Measurements from ENCODE around the gene KRTAP1-4. TPM values are rescaled to one million over a fixed set of nuclear protein-coding genes. Genes with fewer than 3 reads are reported as not detected.
"Not testable (repeated sequence)": the region's sequence is repeated elsewhere in the genome, so short reads cannot be mapped to it uniquely, and the experiment has no call there.

Gene KRTAP1-4
- total RNA-seq, 2 donors from 2014 or later = not detected

DNA sequence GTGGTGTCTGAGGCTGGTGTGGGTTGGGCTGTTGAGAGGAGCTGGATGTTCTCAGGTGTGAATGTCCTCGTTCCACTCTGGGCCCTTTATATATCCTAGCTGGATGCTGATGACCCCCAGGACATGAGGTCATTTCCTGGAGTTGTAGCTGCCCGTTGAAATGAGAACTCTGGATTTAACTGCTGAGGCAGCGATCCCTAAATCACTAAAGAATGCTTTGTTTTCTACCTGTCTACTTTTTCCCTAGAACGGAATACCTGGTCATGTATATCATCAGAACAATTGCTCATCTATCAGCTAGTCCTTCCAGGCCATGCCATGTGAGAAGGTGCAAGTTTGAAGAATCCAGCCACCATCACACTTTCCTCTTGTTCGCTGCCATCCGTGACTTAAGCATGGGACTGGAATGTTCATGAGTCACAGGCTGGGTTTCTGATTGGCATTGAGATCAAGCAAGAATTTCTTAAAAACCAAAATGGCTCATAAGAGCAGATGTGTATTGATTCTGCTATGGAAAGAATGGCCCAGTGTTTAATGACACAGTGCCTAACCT, 30.1 kb upstream of the KRTAP1-4 start, which contains the start of gene KRTAP2-3:
TSS of gene KRTAP2-3 (minus strand) at position 63 of the 553 bp plus-strand sequence. CDS start 64 bp downstream, outside the sequence.
- Histone ChIP-seq H3K36me3 (no peaks in the 10 kb centered on the region), H3K4me1 (no peaks in the 10 kb centered on the region), H3K27ac (no peak within 1 kb of the TSS), H3K27me3 (no peaks in the 10 kb centered on the region), H3K9me3 (peaks cover 0 to 8% of the 10 kb centered on the region in 2 donors), H3K4me3 (no peak within 1 kb of the TSS)
- TF ChIP-seq, protein P1, sequence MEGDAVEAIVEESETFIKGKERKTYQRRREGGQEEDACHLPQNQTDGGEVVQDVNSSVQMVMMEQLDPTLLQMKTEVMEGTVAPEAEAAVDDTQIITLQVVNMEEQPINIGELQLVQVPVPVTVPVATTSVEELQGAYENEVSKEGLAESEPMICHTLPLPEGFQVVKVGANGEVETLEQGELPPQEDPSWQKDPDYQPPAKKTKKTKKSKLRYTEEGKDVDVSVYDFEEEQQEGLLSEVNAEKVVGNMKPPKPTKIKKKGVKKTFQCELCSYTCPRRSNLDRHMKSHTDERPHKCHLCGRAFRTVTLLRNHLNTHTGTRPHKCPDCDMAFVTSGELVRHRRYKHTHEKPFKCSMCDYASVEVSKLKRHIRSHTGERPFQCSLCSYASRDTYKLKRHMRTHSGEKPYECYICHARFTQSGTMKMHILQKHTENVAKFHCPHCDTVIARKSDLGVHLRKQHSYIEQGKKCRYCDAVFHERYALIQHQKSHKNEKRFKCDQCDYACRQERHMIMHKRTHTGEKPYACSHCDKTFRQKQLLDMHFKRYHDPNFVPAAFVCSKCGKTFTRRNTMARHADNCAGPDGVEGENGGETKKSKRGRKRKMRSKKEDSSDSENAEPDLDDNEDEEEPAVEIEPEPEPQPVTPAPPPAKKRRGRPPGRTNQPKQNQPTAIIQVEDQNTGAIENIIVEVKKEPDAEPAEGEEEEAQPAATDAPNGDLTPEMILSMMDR (IDR thresholded peaks at IDR 0.05) = no peak
- no peak for DNase-seq (ENCODE audit: low spot score)

DNA sequence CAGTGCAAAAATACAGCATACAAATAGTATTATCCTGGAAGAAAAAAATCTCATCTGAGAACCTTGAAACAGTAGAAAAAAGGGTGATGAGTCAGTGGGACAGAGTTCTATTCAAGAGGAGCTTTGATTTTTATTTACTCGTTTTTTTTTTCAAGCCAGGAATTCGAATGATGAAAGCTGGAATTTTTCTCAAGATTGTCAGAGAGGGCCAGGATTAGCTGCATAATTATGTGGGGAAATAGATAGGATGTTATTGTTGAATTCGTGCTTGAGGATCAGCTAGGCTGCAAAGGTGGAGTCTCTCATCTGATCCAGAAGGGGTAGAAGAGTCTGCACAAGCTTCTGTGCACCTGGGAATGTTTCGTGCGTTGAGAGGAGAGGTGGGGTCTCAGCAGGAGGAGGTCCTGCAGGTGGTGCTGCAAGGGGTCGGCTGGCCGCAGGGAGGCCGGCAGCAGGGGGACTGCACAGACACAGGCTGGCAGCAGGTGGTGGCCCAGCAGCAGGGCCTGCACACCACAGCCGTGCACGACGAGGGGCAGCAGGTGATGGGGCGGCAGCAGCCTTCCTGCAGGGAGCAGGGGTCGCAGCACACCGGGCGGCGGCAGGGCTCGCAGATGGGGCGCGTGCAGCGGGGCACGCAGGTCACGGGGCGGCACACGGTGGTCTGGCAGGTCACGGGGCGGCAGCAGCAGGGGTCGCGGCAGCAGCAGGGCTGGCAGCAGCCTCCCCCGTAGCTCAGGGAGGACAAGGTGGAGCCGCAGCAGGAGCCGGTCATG, 29.5 kb upstream of the KRTAP1-4 start:
- H3K27ac ChIP-seq; H3K27me3 ChIP-seq; H3K4me1 ChIP-seq; H3K4me3 ChIP-seq; DNase-seq (ENCODE audit: low spot score); H3K36me3 ChIP-seq; H3K9me3 ChIP-seq: not testable (repeated sequence)

GRCh38 chr17:41058741-41059140, 28.7 kb upstream of the KRTAP1-4 start:
- TF ChIP-seq, protein P1 (IDR thresholded peaks at IDR 0.05) = no peak
- no peaks in the 10 kb centered on the region for H3K27me3 ChIP-seq
- H3K4me1 ChIP-seq = no peaks in the 10 kb centered on the region
- H3K4me3 ChIP-seq = no peak overlapping the region
- no peak overlapping the region for H3K27ac ChIP-seq
- no peak for DNase-seq (ENCODE audit: low spot score)
- H3K36me3 ChIP-seq = no peaks in the 10 kb centered on the region
- H3K9me3 ChIP-seq = peaks cover 0 to 9% of the 10 kb centered on the region in 2 donors

- Histone ChIP-seq H3K4me1 (no peaks in the 10 kb centered on the region), H3K36me3 (no peaks in the 10 kb centered on the region), H3K9me3 (peaks cover 0 to 16% of the 10 kb centered on the region in 2 donors), H3K27me3 (no peaks in the 10 kb centered on the region), H3K4me3 (no peak overlapping the region), H3K27ac (no peak overlapping the region)
- no peak for DNase-seq (ENCODE audit: low spot score)
- TF ChIP-seq, protein P1 (IDR thresholded peaks at IDR 0.05) = no peak
Measured at GRCh38 chr17:41057547-41057946, 27.6 kb upstream of the KRTAP1-4 start.

- H3K4me3 ChIP-seq; DNase-seq (ENCODE audit: low spot score); H3K27me3 ChIP-seq; H3K4me1 ChIP-seq; H3K27ac ChIP-seq; H3K36me3 ChIP-seq: not testable (repeated sequence)
- H3K9me3 ChIP-seq = peaks cover 0 to 16% of the 10 kb centered on the region in 2 donors
Measured at GRCh38 chr17:41055130-41055529, 25.1 kb upstream of the KRTAP1-4 start, which contains the start of gene KRTAP2-2. TSS of gene KRTAP2-2 (minus strand) at chr17:41055230. CDS start at chr17:41055211, 19 bp downstream.

DNA sequence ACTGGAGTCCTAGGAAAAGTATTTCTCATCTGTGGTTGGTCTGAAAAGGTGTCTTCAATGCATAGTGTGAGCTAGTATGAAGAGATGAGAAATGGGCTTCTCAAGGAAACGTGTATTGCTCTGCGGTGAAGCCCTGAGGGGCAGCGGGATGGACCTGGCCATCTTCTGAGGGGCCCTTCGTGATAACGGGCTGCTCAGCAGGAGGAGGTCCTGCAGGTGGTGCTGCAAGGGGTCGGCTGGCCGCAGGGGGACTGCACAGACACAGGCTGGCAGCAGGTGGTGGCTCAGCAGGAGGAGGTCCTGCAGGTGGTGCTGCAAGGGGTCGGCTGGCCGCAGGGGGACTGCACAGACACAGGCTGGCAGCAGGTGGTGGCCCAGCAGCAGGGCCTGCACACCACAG, 24.6 kb upstream of the KRTAP1-4 start:
- DNase-seq (ENCODE audit: low spot score) = not testable (repeated sequence)

DNA sequence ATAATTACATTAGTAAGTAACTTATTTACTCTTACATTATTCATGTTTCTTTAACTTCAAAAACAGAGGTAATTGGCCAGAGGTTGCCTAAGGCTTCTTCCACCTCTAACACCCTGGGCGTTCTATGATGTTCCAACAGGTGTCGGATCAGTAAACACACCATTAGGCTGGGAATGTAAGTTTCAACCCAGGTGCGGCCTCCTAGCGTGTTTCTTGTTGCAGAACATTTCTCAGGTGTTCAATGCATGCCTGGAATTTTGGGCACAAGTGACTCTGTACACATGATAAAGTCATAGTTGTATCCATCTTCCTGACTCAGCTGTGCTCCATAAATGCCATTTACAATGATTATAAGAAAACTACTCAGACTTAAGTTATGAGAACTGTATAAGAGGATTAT, 24.0 kb upstream of the KRTAP1-4 start:
- Histone ChIP-seq H3K27ac (no peak overlapping the region), H3K9me3 (peaks cover 0 to 16% of the 10 kb centered on the region in 2 donors), H3K27me3 (no peaks in the 10 kb centered on the region), H3K4me3 (no peak overlapping the region), H3K36me3 (no peaks in the 10 kb centered on the region), H3K4me1 (no peaks in the 10 kb centered on the region)
- DNase-seq (ENCODE audit: low spot score) = no peak
- TF ChIP-seq, protein P1 (IDR thresholded peaks at IDR 0.05) = no peak

More for the DNA sequence above, 24.6 kb upstream of the KRTAP1-4 start:
- H3K36me3 ChIP-seq, H3K4me1 ChIP-seq, H3K27ac ChIP-seq, H3K27me3 ChIP-seq, H3K4me3 ChIP-seq: not testable (repeated sequence)
- peaks cover 0 to 16% of the 10 kb centered on the region in 2 donors for H3K9me3 ChIP-seq

All from right atrium auricular region (tissue), 2 donors.